BE2C (cell line): ENCODE measurements around the gene PRR20G.
"Not testable (repeated sequence)": the region's sequence is repeated elsewhere in the genome, so short reads cannot be mapped to it uniquely, and the experiment has no call there.

ENCODE experiments used
- DNase-seq: peaks from one replicate; pipeline ENCODE4 v3.0.0-alpha.2; 2020
- H3K27me3 ChIP-seq: fragments of 250-450 bp; sonication (Bioruptor Pico); 2 replicates; pipeline ENCODE4 v1.5.1; 2020; ENCODE audit warnings: mild to moderate bottlenecking
- H3K36me3 ChIP-seq: fragments of 250-450 bp; sonication (Bioruptor Pico); 2 replicates; pipeline ENCODE4 v1.5.1; 2020; ENCODE audit warnings: mild to moderate bottlenecking
- H3K4me1 ChIP-seq: fragments of 250-450 bp; sonication (Bioruptor Pico); 2 replicates; pipeline ENCODE4 v1.5.1; 2020
- H3K4me3 ChIP-seq: 2 replicates; pipeline ENCODE4 v1.5.1; 2011; ENCODE audit warnings: low read depth, low read length
- H3K9me3 ChIP-seq: fragments of 250-450 bp; sonication (Bioruptor Pico); 2 replicates; pipeline ENCODE4 v1.5.1; 2020
- TF ChIP-seq, protein P1 (sequence below): IDR thresholded peaks from 2 replicates; pipeline ENCODE4 v1.5.1; 2012; ENCODE audit warnings: mild to moderate bottlenecking, low read depth, low read length

The PRR20G gene

GRCh38 chr3:127306361-127307111 lies 18.7 kb upstream of the PRR20G start:
- TF ChIP-seq, protein P1, sequence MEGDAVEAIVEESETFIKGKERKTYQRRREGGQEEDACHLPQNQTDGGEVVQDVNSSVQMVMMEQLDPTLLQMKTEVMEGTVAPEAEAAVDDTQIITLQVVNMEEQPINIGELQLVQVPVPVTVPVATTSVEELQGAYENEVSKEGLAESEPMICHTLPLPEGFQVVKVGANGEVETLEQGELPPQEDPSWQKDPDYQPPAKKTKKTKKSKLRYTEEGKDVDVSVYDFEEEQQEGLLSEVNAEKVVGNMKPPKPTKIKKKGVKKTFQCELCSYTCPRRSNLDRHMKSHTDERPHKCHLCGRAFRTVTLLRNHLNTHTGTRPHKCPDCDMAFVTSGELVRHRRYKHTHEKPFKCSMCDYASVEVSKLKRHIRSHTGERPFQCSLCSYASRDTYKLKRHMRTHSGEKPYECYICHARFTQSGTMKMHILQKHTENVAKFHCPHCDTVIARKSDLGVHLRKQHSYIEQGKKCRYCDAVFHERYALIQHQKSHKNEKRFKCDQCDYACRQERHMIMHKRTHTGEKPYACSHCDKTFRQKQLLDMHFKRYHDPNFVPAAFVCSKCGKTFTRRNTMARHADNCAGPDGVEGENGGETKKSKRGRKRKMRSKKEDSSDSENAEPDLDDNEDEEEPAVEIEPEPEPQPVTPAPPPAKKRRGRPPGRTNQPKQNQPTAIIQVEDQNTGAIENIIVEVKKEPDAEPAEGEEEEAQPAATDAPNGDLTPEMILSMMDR, result no peak
- Histone ChIP-seq H3K4me1 (peaks cover 11% of the 10 kb centered on the region), H3K27me3 (no peaks in the 10 kb centered on the region), H3K36me3 (no peaks in the 10 kb centered on the region), H3K4me3 (no peak overlapping the region), H3K9me3 (no peaks in the 10 kb centered on the region)
- DNase-seq, result no peak

DNA sequence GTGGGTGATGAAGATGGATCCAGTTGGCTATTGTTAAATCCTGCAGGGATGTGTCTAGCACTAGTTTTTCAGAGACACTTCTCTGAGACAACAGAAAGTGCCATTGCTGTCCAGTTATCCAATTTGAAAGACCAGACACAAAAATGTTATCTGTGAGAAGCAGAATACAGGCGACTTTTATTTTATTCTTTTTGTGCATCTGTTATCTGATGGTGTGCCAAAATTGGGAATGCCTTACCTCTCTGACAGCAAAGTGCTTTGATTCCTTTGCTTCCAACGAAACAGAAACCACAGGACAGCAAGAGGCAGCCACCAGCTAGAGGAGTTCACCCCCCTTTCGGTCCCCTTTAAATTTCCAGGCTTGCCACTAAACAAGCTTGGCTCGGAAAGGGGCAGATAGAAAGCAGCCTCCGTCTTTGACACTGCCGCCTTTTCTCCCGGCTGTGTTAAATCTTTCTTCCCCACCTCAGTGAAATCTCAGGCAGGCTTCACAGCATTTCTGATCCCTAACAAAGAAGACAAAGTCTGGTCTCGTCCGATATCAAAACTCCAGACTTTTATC lies 17.7 kb upstream of the PRR20G start:
- no peaks in the 10 kb centered on the region for H3K27me3 ChIP-seq
- TF ChIP-seq, protein P1, result no peak
- DNase-seq, result no peak
- peak overlapping the region; percentile 24 for H3K4me3 ChIP-seq
- no peaks in the 10 kb centered on the region for H3K36me3 ChIP-seq
- no peaks in the 10 kb centered on the region for H3K9me3 ChIP-seq
- peaks cover 11% of the 10 kb centered on the region for H3K4me1 ChIP-seq

- DNase-seq, result peak; percentile 80
- Histone ChIP-seq H3K9me3 (no peaks in the 10 kb centered on the region), H3K4me3 (peak overlapping the region; percentile 48), H3K27me3 (no peaks in the 10 kb centered on the region), H3K36me3 (no peaks in the 10 kb centered on the region), H3K4me1 (peaks cover 11% of the 10 kb centered on the region)
- TF ChIP-seq, protein P1, result peak; percentile 13; the same call in 1 of the 2 replicates
Measured at GRCh38 chr3:127304121-127304744, 16.4 kb upstream of the PRR20G start.

DNA sequence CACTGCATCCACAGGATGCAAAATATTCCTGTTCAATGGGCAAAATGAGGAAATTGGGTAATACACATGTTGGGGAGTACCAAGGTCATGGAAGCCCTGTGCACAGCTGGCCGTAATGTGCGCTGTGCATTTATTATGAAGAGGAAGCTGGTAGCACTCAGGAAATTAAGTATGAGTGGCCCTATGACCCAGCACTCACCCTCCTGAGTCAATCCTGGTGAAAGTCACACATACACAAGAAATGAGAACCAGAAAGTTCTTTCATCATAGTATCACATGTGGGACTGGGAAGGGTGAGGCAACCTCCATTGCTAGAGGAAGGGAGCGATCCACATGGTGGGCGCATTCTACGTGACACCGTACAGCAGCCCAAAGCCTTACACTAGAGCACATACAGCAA lies 11.4 kb upstream of the PRR20G start:
- Histone ChIP-seq H3K4me1 (peaks cover 4% of the 10 kb centered on the region), H3K27me3 (no peaks in the 10 kb centered on the region), H3K4me3 (no peak overlapping the region), H3K9me3 (no peaks in the 10 kb centered on the region), H3K36me3 (no peaks in the 10 kb centered on the region)
- TF ChIP-seq, protein P1, result no peak
- no peak for DNase-seq

- Histone ChIP-seq H3K9me3 (no peaks in the 10 kb centered on the region; the same call in 1 of the 2 replicates), H3K27me3 (no peaks in the 10 kb centered on the region), H3K4me1 (peaks cover 4% of the 10 kb centered on the region), H3K36me3 (no peaks in the 10 kb centered on the region), H3K4me3 (no peak overlapping the region)
- TF ChIP-seq, protein P1, result no peak
- no peak for DNase-seq
Measured at GRCh38 chr3:127296959-127297358, 9.1 kb upstream of the PRR20G start.

DNA sequence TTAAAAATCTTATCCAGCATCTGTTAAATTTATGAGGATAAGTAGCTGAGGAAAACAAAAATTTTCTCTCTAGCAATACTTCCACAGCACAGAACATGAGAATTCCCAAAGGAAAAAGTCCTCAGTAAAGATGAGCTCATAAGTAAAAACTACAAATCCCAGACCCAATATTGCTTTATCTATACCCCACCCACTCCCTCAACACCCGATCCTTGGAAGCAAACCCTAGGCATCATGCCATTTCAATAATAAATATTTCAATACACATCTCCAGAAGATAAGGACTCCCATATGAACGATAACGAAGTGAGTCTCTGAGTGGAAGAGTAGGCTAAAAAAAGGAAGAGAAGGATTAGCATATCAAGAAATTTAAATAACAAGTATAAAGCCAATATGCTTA lies 8.3 kb upstream of the PRR20G start:
- Histone ChIP-seq H3K9me3 (no peaks in the 10 kb centered on the region; the same call in 1 of the 2 replicates), H3K4me1 (peaks cover 4% of the 10 kb centered on the region), H3K36me3 (no peaks in the 10 kb centered on the region), H3K27me3 (no peaks in the 10 kb centered on the region), H3K4me3 (no peak overlapping the region)
- no peak for DNase-seq
- TF ChIP-seq, protein P1, result no peak

GRCh38 chr3:127293650-127294049 lies 5.8 kb upstream of the PRR20G start:
- H3K9me3 ChIP-seq, DNase-seq, H3K4me1 ChIP-seq, H3K27me3 ChIP-seq, H3K36me3 ChIP-seq, H3K4me3 ChIP-seq: not testable (repeated sequence)
